HEK293 (cell line): ENCODE measurements around the gene JAGN1.

ENCODE experiments used
- BCL6B ChIP-seq: fragments of 450-650 bp; formaldehyde crosslinking; IDR thresholded peaks from 2 replicates; pipeline ENCODE4 v1.5.1; 2017; ENCODE audit warnings: missing biosample characterization, missing genetic modification characterization
- OSR2 ChIP-seq: fragments of 450-650 bp; formaldehyde crosslinking; IDR thresholded peaks from 2 replicates; pipeline ENCODE4 v1.5.1; 2016; ENCODE audit warnings: missing biosample characterization, missing genetic modification characterization
- OVOL3 ChIP-seq: fragments of 450-650 bp; formaldehyde crosslinking; IDR thresholded peaks from 2 replicates; pipeline ENCODE4 v1.5.1; 2016; ENCODE audit warnings: missing biosample characterization, missing genetic modification characterization
- PRDM6 ChIP-seq: fragments of 450-650 bp; formaldehyde crosslinking; IDR thresholded peaks from 2 replicates; pipeline ENCODE4 v1.5.1; 2017; ENCODE audit warnings: missing biosample characterization, missing genetic modification characterization
- SP7 ChIP-seq: fragments of 450-650 bp; formaldehyde crosslinking; IDR thresholded peaks from 2 replicates; pipeline ENCODE4 v1.5.1; 2016; ENCODE audit warnings: missing biosample characterization, missing genetic modification characterization
- ZBTB21 ChIP-seq: fragments of 450-650 bp; formaldehyde crosslinking; IDR thresholded peaks from 2 replicates; pipeline ENCODE4 v1.5.1; 2017; ENCODE audit warnings: missing biosample characterization, missing genetic modification characterization
- ZEB2 ChIP-seq: fragments of 450-650 bp; formaldehyde crosslinking; IDR thresholded peaks from 2 replicates; pipeline ENCODE4 v1.5.1; 2016; ENCODE audit warnings: missing biosample characterization, missing genetic modification characterization
- ZNF138 ChIP-seq: fragments of 450-650 bp; formaldehyde crosslinking; IDR thresholded peaks from 2 replicates; pipeline ENCODE4 v1.5.1; 2016; ENCODE audit warnings: missing biosample characterization, missing genetic modification characterization, borderline replicate concordance
- ZNF140 ChIP-seq: fragments of 450-650 bp; formaldehyde crosslinking; IDR thresholded peaks from 2 replicates; pipeline ENCODE4 v1.5.1; 2016; ENCODE audit warnings: missing biosample characterization, missing genetic modification characterization
- ZNF2 ChIP-seq: fragments of 450-650 bp; formaldehyde crosslinking; IDR thresholded peaks from 2 replicates; pipeline ENCODE4 v1.5.1; 2016; ENCODE audit warnings: missing biosample characterization, missing genetic modification characterization
- ZNF202 ChIP-seq: fragments of 450-650 bp; formaldehyde crosslinking; IDR thresholded peaks from 2 replicates; pipeline ENCODE4 v1.5.1; 2016; ENCODE audit warnings: missing biosample characterization, missing genetic modification characterization, borderline replicate concordance
- ZNF292 ChIP-seq: fragments of 450-650 bp; formaldehyde crosslinking; IDR thresholded peaks from 2 replicates; pipeline ENCODE4 v1.5.1; 2016; ENCODE audit warnings: low read depth, missing biosample characterization, missing genetic modification characterization, borderline replicate concordance
- ZNF473 ChIP-seq: fragments of 450-650 bp; formaldehyde crosslinking; IDR thresholded peaks from 2 replicates; pipeline ENCODE4 v1.5.1; 2017; ENCODE audit warnings: missing biosample characterization, missing genetic modification characterization
- ZNF48 ChIP-seq: fragments of 450-650 bp; formaldehyde crosslinking; IDR thresholded peaks from 2 replicates; pipeline ENCODE4 v1.5.1; 2016; ENCODE audit warnings: missing biosample characterization, missing genetic modification characterization
- ZNF513 ChIP-seq: fragments of 450-650 bp; IDR thresholded peaks from 2 replicates; pipeline ENCODE4 v1.5.1; 2018; ENCODE audit warnings: missing biosample characterization, missing genetic modification characterization
- ZNF514 ChIP-seq: fragments of 450-650 bp; formaldehyde crosslinking; IDR thresholded peaks from 2 replicates; pipeline ENCODE4 v1.5.1; 2016; ENCODE audit warnings: missing biosample characterization, missing genetic modification characterization
- ZNF560 ChIP-seq: fragments of 450-650 bp; formaldehyde crosslinking; IDR thresholded peaks from 2 replicates; pipeline ENCODE4 v1.5.1; 2017; ENCODE audit warnings: missing biosample characterization, missing genetic modification characterization, borderline replicate concordance
- ZNF561 ChIP-seq: fragments of 450-650 bp; IDR thresholded peaks from 2 replicates; pipeline ENCODE4 v1.5.1; 2018; ENCODE audit warnings: missing biosample characterization, missing genetic modification characterization, borderline replicate concordance
- ZNF600 ChIP-seq: fragments of 450-650 bp; formaldehyde crosslinking; IDR thresholded peaks from 2 replicates; pipeline ENCODE4 v1.5.1; 2016; ENCODE audit warnings: missing biosample characterization, missing genetic modification characterization
- ZNF692 ChIP-seq: fragments of 450-650 bp; formaldehyde crosslinking; IDR thresholded peaks from 2 replicates; pipeline ENCODE4 v1.5.1; 2016; ENCODE audit warnings: missing biosample characterization, missing genetic modification characterization
- ZNF785 ChIP-seq: fragments of 450-650 bp; formaldehyde crosslinking; IDR thresholded peaks from 2 replicates; pipeline ENCODE4 v1.5.1; 2016; ENCODE audit warnings: missing biosample characterization, missing genetic modification characterization
- ZXDB ChIP-seq: fragments of 450-650 bp; formaldehyde crosslinking; IDR thresholded peaks from 2 replicates; pipeline ENCODE4 v1.5.1; 2016; ENCODE audit warnings: missing biosample characterization, missing genetic modification characterization
- TF ChIP-seq, protein P1 (sequence below): IDR thresholded peaks from 2 replicates; pipeline ENCODE4 v1.6.1; 2011; ENCODE audit warnings: mild to moderate bottlenecking, low read depth, low read length, borderline replicate concordance
- TF ChIP-seq, protein P2 (sequence below): fragments of 450-650 bp; formaldehyde crosslinking; IDR thresholded peaks from 2 replicates; pipeline ENCODE4 v1.5.1; 2016; ENCODE audit warnings: missing biosample characterization, missing genetic modification characterization

Gene JAGN1

GRCh38 chr3:9938966-9939365, 48.6 kb downstream of the JAGN1 start (continued):
- TF ChIP-seq ZNF473 (tag by site-specific recombination), result no peak
- peak; percentile 89; the same call in 1 of the 2 replicates for TF ChIP-seq ZNF202
- no peak for TF ChIP-seq ZNF692 (tag by site-specific recombination)
- no peak for TF ChIP-seq BCL6B (tag by site-specific recombination)
- TF ChIP-seq, protein P1, sequence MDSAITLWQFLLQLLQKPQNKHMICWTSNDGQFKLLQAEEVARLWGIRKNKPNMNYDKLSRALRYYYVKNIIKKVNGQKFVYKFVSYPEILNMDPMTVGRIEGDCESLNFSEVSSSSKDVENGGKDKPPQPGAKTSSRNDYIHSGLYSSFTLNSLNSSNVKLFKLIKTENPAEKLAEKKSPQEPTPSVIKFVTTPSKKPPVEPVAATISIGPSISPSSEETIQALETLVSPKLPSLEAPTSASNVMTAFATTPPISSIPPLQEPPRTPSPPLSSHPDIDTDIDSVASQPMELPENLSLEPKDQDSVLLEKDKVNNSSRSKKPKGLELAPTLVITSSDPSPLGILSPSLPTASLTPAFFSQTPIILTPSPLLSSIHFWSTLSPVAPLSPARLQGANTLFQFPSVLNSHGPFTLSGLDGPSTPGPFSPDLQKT, result no peak
- peak; percentile 95; the same call in 1 of the 2 replicates for TF ChIP-seq ZNF138
- TF ChIP-seq OSR2 (tag by site-specific recombination), result no peak
- TF ChIP-seq ZNF514 (tag by site-specific recombination), result 0 out of 2 replicates have a peak, but pooled peaks have one; percentile 58
- TF ChIP-seq ZNF292 (tag by site-specific recombination), result peak; percentile 89; the same call in 1 of the 2 replicates
- no peak for TF ChIP-seq ZNF561 (tag by site-specific recombination)
- no peak for TF ChIP-seq SP7
- TF ChIP-seq ZNF2 (tag by site-specific recombination), result no peak
- no peak for TF ChIP-seq ZEB2 (tag by site-specific recombination)
- TF ChIP-seq ZNF600 (tag by site-specific recombination), result no peak
- peak; percentile 92; the same call in 1 of the 2 replicates for TF ChIP-seq ZNF560 (tag by site-specific recombination)
- TF ChIP-seq ZNF513, result no peak
- TF ChIP-seq OVOL3 (tag by site-specific recombination), result no peak; the same call in 1 of the 2 replicates
- TF ChIP-seq, protein P2, sequence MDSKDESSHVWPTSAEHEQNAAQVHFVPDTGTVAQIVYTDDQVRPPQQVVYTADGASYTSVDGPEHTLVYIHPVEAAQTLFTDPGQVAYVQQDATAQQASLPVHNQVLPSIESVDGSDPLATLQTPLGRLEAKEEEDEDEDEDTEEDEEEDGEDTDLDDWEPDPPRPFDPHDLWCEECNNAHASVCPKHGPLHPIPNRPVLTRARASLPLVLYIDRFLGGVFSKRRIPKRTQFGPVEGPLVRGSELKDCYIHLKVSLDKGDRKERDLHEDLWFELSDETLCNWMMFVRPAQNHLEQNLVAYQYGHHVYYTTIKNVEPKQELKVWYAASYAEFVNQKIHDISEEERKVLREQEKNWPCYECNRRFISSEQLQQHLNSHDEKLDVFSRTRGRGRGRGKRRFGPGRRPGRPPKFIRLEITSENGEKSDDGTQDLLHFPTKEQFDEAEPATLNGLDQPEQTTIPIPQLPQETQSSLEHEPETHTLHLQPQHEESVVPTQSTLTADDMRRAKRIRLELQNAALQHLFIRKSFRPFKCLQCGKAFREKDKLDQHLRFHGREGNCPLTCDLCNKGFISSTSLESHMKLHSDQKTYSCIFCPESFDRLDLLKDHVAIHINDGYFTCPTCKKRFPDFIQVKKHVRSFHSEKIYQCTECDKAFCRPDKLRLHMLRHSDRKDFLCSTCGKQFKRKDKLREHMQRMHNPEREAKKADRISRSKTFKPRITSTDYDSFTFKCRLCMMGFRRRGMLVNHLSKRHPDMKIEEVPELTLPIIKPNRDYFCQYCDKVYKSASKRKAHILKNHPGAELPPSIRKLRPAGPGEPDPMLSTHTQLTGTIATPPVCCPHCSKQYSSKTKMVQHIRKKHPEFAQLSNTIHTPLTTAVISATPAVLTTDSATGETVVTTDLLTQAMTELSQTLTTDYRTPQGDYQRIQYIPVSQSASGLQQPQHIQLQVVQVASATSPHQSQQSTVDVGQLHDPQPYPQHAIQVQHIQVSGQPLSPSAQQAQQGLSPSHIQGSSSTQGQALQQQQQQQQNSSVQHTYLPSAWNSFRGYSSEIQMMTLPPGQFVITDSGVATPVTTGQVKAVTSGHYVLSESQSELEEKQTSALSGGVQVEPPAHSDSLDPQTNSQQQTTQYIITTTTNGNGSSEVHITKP (tag by site-specific recombination), result no peak
- TF ChIP-seq ZNF48, result no peak
- TF ChIP-seq ZBTB21 (tag by site-specific recombination), result peak; percentile 68
- TF ChIP-seq ZXDB (tag by site-specific recombination), result peak; percentile 89
- TF ChIP-seq ZNF785 (tag by site-specific recombination), result no peak
- TF ChIP-seq PRDM6 (tag by site-specific recombination), result no peak
- TF ChIP-seq ZNF140, result peak; percentile 88
